BLaER1 treated with 17β-estradiol and CSF1 and Interleukin-3, amounts not matched to agents 10 nM and 100 nM (cell line): ENCODE measurements around the gene COL28A1.

ENCODE experiments used
- H3K27ac ChIP-seq, 11 experiments: shearing (Covaris generic); formaldehyde crosslinking; 2 replicates each; pipeline ENCODE4 v1.8.1; 2022
- H3K27me3 ChIP-seq, 11 experiments: shearing (Covaris generic); formaldehyde crosslinking; 2 replicates each; pipeline ENCODE4 v1.8.1; 2022
- H3K36me3 ChIP-seq, 11 experiments: shearing (Covaris generic); formaldehyde crosslinking; 2 replicates each; pipeline ENCODE4 v1.8.1; 2022
- H3K4me1 ChIP-seq, 10 experiments: shearing (Covaris generic); formaldehyde crosslinking; 2 replicates each; pipeline ENCODE4 v1.8.1; 2022
- H3K4me2 ChIP-seq, 11 experiments: shearing (Covaris generic); formaldehyde crosslinking; 2 replicates each; pipeline ENCODE4 v1.8.1; 2022
- H3K4me3 ChIP-seq, 10 experiments: shearing (Covaris generic); formaldehyde crosslinking; 2 replicates each; pipeline ENCODE4 v1.8.1; 2022
- H3K9ac ChIP-seq, 11 experiments: shearing (Covaris generic); formaldehyde crosslinking; 2 replicates each; pipeline ENCODE4 v1.8.1; 2022
- H3K9me3 ChIP-seq, 11 experiments: shearing (Covaris generic); formaldehyde crosslinking; replicated peaks in 1 of 11; 2 replicates each; pipeline ENCODE4 v1.8.1; 2022
- H4K20me1 ChIP-seq, 11 experiments: shearing (Covaris generic); formaldehyde crosslinking; 2 replicates each; pipeline ENCODE4 v1.8.1; 2022
- Cebpa-rat ChIP-seq, 11 experiments: shearing (Covaris generic); IDR thresholded peaks; 2 replicates each; pipeline ENCODE4 v1.8.1; 2022

COL28A1 gene

DNA sequence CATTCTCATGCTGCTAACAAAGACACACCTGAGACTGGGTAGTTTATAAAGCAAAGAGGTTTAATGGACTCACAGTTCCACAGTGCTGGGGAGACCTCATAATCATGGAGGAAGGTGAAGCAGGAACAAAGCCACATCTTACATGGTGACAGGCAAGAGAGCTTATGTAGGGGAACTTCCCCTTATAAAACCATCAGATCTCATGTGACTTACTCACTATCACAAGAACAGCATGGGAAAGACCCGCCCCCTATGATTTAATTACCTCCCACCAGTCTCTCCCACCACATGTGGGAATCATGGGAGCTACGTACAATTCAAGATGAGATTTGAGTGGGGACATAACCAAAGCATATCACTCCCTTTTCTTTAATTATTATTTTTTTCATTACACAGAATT lies 16.6 kb downstream of the COL28A1 start:
- Histone ChIP-seq H3K27ac (no peak overlapping the region), H3K27me3 (no peaks in the 10 kb centered on the region), H3K9ac (no peak overlapping the region), H3K36me3 (no peaks in the 10 kb centered on the region), H3K9me3 (no peaks in the 10 kb centered on the region), H3K4me2 (no peak overlapping the region), H3K4me3 (no peak overlapping the region), H4K20me1 (no peaks in the 10 kb centered on the region), H3K4me1 (no peaks in the 10 kb centered on the region)
- TF ChIP-seq Cebpa-rat (IDR thresholded peaks at IDR 0.05) = no peak

GRCh38 chr7:7517754-7518153 lies 17.9 kb downstream of the COL28A1 start:
- no peak overlapping the region for H3K4me2 ChIP-seq
- H3K4me1 ChIP-seq = no peaks in the 10 kb centered on the region
- H3K36me3 ChIP-seq = no peaks in the 10 kb centered on the region
- H3K9ac ChIP-seq = no peak overlapping the region
- H4K20me1 ChIP-seq = no peaks in the 10 kb centered on the region
- H3K27me3 ChIP-seq = no peaks in the 10 kb centered on the region
- H3K4me3 ChIP-seq = no peak overlapping the region
- no peaks in the 10 kb centered on the region for H3K9me3 ChIP-seq
- H3K27ac ChIP-seq = no peak overlapping the region
- TF ChIP-seq Cebpa-rat (IDR thresholded peaks at IDR 0.05) = no peak

- no peaks in the 10 kb centered on the region for H3K9me3 ChIP-seq
- H3K4me3 ChIP-seq = no peak overlapping the region
- no peak overlapping the region for H3K27ac ChIP-seq
- H3K9ac ChIP-seq = no peak overlapping the region
- no peaks in the 10 kb centered on the region for H3K27me3 ChIP-seq
- no peak for TF ChIP-seq Cebpa-rat (IDR thresholded peaks at IDR 0.05)
- H3K4me2 ChIP-seq = no peak overlapping the region
- no peaks in the 10 kb centered on the region for H3K36me3 ChIP-seq
- H3K4me1 ChIP-seq = no peaks in the 10 kb centered on the region
- H4K20me1 ChIP-seq = no peaks in the 10 kb centered on the region
These were observed 19.0 kb downstream of the COL28A1 start for GRCh38 chr7:7516662-7517061.

DNA sequence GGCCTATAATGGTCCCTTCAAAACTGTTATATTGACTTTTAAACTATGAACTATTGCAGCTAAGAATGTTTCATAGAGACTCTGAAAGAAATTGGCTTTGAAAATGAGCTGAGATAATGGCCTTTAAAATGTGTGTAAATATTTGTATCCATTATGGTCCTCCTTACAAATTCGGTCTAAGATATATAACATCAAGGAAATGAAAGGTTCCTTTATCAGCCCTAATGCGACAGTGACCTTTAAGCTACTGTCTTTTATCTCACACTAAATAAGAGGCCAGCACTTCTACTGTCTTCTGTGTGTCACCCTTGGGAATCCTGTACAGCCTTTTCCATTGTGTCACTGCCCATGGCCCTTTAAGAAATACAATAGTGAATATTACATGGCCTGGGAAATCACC lies 19.5 kb downstream of the COL28A1 start:
- Histone ChIP-seq H3K4me1 (no peaks in the 10 kb centered on the region), H3K36me3 (no peaks in the 10 kb centered on the region), H4K20me1 (no peaks in the 10 kb centered on the region), H3K27ac (no peak overlapping the region), H3K9me3 (no peaks in the 10 kb centered on the region), H3K27me3 (no peaks in the 10 kb centered on the region), H3K4me3 (no peak overlapping the region), H3K4me2 (no peak overlapping the region), H3K9ac (no peak overlapping the region)
- no peak for TF ChIP-seq Cebpa-rat (IDR thresholded peaks at IDR 0.05)

DNA sequence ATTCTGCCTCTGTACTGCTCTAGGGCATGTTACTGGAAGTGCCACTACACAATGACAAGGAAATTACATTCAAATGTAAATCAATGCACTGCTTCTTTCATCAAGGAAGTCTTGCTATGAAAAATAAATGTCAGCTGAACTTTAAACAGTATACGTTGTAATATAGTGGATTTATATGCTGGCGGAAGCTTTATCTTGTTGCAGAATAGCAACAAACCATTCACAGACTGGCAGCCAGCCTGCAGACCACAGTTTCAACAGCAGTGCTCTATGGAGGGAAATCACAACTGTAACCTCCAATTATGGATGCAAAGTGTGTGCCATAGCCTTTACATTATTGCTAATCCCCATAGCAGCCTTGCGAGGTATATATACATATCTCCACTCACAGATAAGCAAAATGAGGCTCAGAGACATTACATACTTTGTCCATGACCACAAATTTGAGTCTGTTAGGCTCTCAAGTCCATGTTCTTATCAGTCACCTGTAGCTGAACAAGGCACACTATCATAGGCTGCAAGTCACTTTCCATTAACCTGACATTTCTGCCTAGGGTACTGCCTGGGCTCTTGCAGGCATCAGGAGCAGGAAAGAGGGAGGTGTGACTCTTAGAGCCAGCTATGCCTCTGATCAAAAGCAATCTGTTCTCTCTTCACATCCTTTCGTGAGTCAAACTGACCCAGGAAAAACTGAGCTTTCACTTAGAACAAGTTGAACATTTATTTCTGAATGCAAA lies 22.6 kb downstream of the COL28A1 start:
- Histone ChIP-seq H3K9ac (no peak overlapping the region), H3K4me1 (no peaks in the 10 kb centered on the region; a peak in 1 of 20 replicates), H3K27me3 (no peaks in the 10 kb centered on the region), H4K20me1 (no peaks in the 10 kb centered on the region), H3K4me2 (no peak overlapping the region), H3K36me3 (no peaks in the 10 kb centered on the region), H3K4me3 (no peak overlapping the region), H3K27ac (no peak overlapping the region), H3K9me3 (peaks cover 0 to 12% (median 8%) of the 10 kb centered on the region in 11 experiments; a peak in 12 of 22 replicates)
- TF ChIP-seq Cebpa-rat (IDR thresholded peaks at IDR 0.05) = no peak

- Histone ChIP-seq H3K4me3 (no peak overlapping the region), H3K9me3 (peaks cover 0 to 13% (median 8%) of the 10 kb centered on the region in 11 experiments; a peak in 12 of 22 replicates), H4K20me1 (no peaks in the 10 kb centered on the region), H3K27me3 (no peaks in the 10 kb centered on the region), H3K27ac (no peak overlapping the region), H3K4me1 (peaks cover 0 to 15% (median 4%) of the 10 kb centered on the region in 10 experiments; a peak in 6 of 20 replicates), H3K4me2 (no peak overlapping the region), H3K36me3 (no peaks in the 10 kb centered on the region), H3K9ac (no peak overlapping the region)
- TF ChIP-seq Cebpa-rat (IDR thresholded peaks at IDR 0.05) = no peak
These were observed 24.9 kb downstream of the COL28A1 start for GRCh38 chr7:7510794-7511193.

DNA sequence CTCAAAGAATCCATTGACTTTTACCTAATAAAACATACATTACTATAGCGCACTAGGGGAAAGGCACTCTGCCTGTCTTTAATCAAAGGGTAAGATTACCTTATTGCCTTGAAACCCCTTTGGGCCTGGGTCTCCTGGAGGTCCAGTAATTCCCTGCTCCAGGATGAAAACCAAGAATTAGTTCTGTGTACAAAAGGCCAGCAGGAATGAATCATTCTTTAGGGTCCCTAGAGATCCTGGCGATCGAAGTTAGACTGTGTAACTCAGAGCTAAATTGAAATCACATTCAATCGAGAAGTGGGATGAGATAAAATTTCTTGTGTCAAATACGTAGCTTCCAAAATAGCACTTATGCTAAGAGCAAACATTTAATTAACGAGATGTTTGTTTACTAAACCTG lies 29.8 kb downstream of the COL28A1 start:
- H3K4me3 ChIP-seq = no peak overlapping the region
- no peak for TF ChIP-seq Cebpa-rat (IDR thresholded peaks at IDR 0.05)
- H3K9me3 ChIP-seq = peaks cover 0 to 24% (median 15%) of the 10 kb centered on the region in 11 experiments; a peak in 14 of 22 replicates
- H3K36me3 ChIP-seq = no peaks in the 10 kb centered on the region
- peaks cover 0 to 15% (median 4%) of the 10 kb centered on the region in 10 experiments; a peak in 6 of 20 replicates for H3K4me1 ChIP-seq
- H3K4me2 ChIP-seq = no peak overlapping the region
- no peaks in the 10 kb centered on the region for H4K20me1 ChIP-seq
- no peak overlapping the region for H3K27ac ChIP-seq
- H3K9ac ChIP-seq = no peak overlapping the region
- no peaks in the 10 kb centered on the region for H3K27me3 ChIP-seq

DNA sequence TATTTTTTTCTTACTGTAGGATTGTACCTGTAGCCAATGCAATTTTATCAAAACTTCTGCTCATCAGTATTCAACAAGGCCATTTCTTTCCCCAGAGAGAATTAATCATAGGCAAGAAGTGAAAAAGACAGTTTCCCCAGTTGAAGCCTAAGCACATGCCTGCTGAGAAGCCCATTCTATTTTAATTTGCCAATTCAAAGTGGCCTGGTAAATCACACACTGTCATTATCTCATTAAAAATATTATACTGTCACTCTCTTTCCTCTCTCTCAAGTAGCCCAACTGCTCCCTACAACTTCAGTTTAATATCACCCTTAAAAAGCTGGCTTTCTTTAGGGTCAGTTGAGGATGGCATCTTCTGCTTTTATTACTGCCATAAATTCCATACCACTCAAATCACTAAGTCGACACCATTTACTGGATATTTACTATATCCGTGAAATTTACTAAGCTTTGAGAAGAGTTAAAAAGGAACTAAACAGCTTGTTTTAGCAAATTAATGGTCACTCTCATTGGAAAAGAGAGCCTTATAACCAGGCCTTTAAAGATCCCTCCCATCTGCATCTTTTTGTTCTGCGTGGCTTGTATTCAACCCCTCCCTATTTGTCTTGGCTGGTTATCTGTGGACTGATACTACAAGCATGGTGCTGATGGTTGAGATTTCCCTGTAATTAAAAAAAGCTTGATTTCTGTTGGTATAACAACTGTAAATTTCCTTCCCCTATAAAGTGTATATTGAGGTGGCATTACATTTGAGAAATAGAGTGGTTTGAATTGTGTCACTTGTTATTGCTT lies 30.6 kb downstream of the COL28A1 start:
- Histone ChIP-seq H3K4me1 (peaks cover 0 to 15% (median 4%) of the 10 kb centered on the region in 10 experiments; a peak in 6 of 20 replicates), H3K36me3 (no peaks in the 10 kb centered on the region), H4K20me1 (no peaks in the 10 kb centered on the region), H3K9ac (no peak overlapping the region), H3K27me3 (no peaks in the 10 kb centered on the region), H3K9me3 (peaks cover 0 to 27% (median 16%) of the 10 kb centered on the region in 11 experiments; a peak in 14 of 22 replicates), H3K27ac (no peak overlapping the region), H3K4me2 (no peak overlapping the region), H3K4me3 (no peak overlapping the region)
- no peak for TF ChIP-seq Cebpa-rat (IDR thresholded peaks at IDR 0.05)

GRCh38 chr7:7499892-7500291 lies 35.8 kb downstream of the COL28A1 start:
- no peak for TF ChIP-seq Cebpa-rat (IDR thresholded peaks at IDR 0.05)
- Histone ChIP-seq H3K4me2 (no peak overlapping the region), H3K9ac (no peak overlapping the region), H3K9me3 (peaks cover 0 to 21% (median 8%) of the 10 kb centered on the region in 11 experiments; a peak in 8 of 22 replicates), H3K27ac (no peak overlapping the region), H4K20me1 (no peaks in the 10 kb centered on the region), H3K36me3 (no peaks in the 10 kb centered on the region), H3K4me3 (no peak overlapping the region), H3K4me1 (no peaks in the 10 kb centered on the region), H3K27me3 (no peaks in the 10 kb centered on the region)
